Ascending aorta (tissue), 2 donors: ENCODE data around the gene WSCD2. TPM values are rescaled to one million over a fixed set of nuclear protein-coding genes. Genes with fewer than 3 reads are reported as not detected.

Experiments used
- DNase-seq, 2 donors: peaks; one replicate each; pipeline ENCODE4 v3.0.0-alpha.2; 2019; ENCODE audit warnings: low spot score in 2 of 2
- H3K27ac ChIP-seq, 2 donors: fragments of 200-600 bp; sonication (generic); one replicate each; pipeline ENCODE4 v1.5.1; 2016 to 2017; ENCODE audit warnings: mild to moderate bottlenecking in 1 of 2
- H3K27me3 ChIP-seq: fragments of 200-600 bp; sonication (generic); one replicate; pipeline ENCODE4 v1.5.1; 2017
- H3K36me3 ChIP-seq, 2 donors: fragments of 200-600 bp; sonication (generic); one replicate each; pipeline ENCODE4 v1.5.1; 2016
- H3K4me1 ChIP-seq, 2 donors: fragments of 200-600 bp; sonication (generic); one replicate each; pipeline ENCODE4 v1.5.1; 2016 to 2017; ENCODE audit warnings: mild to moderate bottlenecking in 1 of 2
- H3K4me3 ChIP-seq, 2 donors: fragments of 200-600 bp; sonication (generic); one replicate each; pipeline ENCODE4 v1.5.1; 2016 to 2017; ENCODE audit warnings: mild to moderate bottlenecking in 1 of 2
- H3K9me3 ChIP-seq, 2 donors: fragments of 200-600 bp; sonication (generic); one replicate each; pipeline ENCODE4 v1.5.1; 2016
- intact Hi-C: fragments of 100-400 bp; cut with DNase I; formaldehyde crosslinking; loops from one replicate; pipeline ENCODE4 v1.15.1; 2023
- total RNA-seq: library from RNA; depleted of rRNA; stranded (reverse); fragments of >200 nt; gene quantifications from one replicate; pipeline ENCODE4 v1.1.0, GENCODE V29; 2016
- TF ChIP-seq, protein P1 (sequence below), 3 experiments: fragments of 200-600 bp in 2 of 3; fragments of 450-650 bp in 1 of 3; sonication (generic) in 2 of 3; IDR thresholded peaks; one replicate each; pipeline ENCODE4 v1.5.1; 2016 to 2019; ENCODE audit warnings: antibody characterized with exemption in 3 of 3, mild to moderate bottlenecking in 1 of 3, moderate library complexity in 1 of 3

Gene WSCD2
- total RNA-seq, 1 donor from 2014 or later, result 3.5 TPM

DNA sequence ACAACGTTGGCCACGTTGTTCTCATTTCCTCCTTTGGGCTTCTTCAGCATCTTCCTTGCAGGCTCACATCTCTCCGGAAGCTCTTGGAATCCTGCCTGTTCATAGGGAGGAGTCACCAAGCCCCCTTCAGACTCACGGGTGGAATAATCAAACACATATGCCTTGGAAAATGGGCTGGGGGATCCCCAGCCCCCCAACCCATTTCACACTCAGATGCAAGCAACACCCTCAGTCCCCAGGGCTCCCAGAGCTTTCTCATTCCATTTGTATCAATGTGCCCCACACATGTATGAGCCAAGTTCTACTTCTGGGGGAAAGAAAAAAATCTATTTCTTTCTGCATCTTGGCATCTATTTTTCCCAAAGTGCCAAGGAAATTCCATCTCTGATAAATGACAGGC lies 33.1 kb downstream of the WSCD2 start:
- Histone ChIP-seq H3K4me1 (peaks cover 2 to 12% of the 10 kb centered on the region in 2 donors), H3K27me3 (no peaks in the 10 kb centered on the region), H3K36me3 (no peaks in the 10 kb centered on the region), H3K4me3 (no peak overlapping the region), H3K9me3 (no peaks in the 10 kb centered on the region), H3K27ac (peak overlapping the region; percentile 31 to 39)
- intact Hi-C loops, result no loop called here
- DNase-seq, result no peak
- TF ChIP-seq, protein P1, sequence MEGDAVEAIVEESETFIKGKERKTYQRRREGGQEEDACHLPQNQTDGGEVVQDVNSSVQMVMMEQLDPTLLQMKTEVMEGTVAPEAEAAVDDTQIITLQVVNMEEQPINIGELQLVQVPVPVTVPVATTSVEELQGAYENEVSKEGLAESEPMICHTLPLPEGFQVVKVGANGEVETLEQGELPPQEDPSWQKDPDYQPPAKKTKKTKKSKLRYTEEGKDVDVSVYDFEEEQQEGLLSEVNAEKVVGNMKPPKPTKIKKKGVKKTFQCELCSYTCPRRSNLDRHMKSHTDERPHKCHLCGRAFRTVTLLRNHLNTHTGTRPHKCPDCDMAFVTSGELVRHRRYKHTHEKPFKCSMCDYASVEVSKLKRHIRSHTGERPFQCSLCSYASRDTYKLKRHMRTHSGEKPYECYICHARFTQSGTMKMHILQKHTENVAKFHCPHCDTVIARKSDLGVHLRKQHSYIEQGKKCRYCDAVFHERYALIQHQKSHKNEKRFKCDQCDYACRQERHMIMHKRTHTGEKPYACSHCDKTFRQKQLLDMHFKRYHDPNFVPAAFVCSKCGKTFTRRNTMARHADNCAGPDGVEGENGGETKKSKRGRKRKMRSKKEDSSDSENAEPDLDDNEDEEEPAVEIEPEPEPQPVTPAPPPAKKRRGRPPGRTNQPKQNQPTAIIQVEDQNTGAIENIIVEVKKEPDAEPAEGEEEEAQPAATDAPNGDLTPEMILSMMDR (IDR thresholded peaks at IDR 0.05), result no peak

DNA sequence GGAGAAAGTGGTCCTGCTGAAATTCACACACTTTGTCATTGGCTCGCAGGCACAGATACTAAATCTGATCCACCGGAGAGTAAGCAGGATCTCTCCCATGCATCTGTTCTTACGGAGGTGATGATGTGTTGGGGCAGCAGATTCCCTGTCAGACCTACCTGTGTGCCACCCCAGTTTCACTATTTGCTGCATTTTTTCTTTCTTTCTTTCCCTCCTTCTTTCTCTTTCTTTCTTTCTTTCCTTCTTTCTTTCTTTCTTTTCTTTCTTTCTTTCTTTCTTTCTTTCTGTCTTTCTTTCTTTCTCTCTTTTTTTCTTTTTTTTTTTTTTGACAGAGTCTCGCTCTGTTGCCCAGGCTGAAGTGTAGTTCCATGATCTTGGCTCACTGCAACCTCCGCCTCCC lies 37.4 kb downstream of the WSCD2 start:
- TF ChIP-seq, protein P1 (IDR thresholded peaks at IDR 0.05), result no peak
- H3K27me3 ChIP-seq, result no peaks in the 10 kb centered on the region
- intact Hi-C loops, result no loop called here
- no peak overlapping the region for H3K4me3 ChIP-seq
- H3K9me3 ChIP-seq, result no peaks in the 10 kb centered on the region
- H3K4me1 ChIP-seq, result peaks cover 6 to 14% of the 10 kb centered on the region in 2 donors
- H3K27ac ChIP-seq, result no peak overlapping the region
- no peak for DNase-seq
- no peaks in the 10 kb centered on the region for H3K36me3 ChIP-seq

DNA sequence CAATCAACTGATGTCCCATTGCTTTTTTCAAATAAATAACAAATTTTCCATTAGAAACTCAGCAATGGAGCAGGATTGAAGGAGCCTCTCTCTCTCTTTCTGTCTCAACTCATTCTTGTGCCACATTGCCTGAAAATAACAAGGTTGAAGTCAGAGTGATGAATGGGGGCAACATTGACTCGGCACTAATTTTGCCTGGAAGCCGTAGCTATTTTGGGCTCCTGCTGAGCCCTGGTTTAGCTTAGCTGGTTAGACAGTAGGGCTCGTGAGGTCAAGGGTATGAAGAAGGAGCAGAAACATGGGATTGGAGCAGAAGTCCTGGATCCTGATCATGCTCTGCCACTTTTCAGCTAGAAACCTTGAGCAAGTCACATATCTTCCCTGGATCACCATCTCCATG lies 38.9 kb downstream of the WSCD2 start:
- DNase-seq, result no peak
- intact Hi-C loops, result no loop called here
- Histone ChIP-seq H3K27me3 (no peaks in the 10 kb centered on the region), H3K4me1 (peaks cover 4 to 10% of the 10 kb centered on the region in 2 donors), H3K4me3 (no peak overlapping the region), H3K27ac (peak overlapping the region in 1 of 2 donors; percentile 10), H3K36me3 (no peaks in the 10 kb centered on the region), H3K9me3 (no peaks in the 10 kb centered on the region)
- TF ChIP-seq, protein P1 (IDR thresholded peaks at IDR 0.05), result no peak

DNA sequence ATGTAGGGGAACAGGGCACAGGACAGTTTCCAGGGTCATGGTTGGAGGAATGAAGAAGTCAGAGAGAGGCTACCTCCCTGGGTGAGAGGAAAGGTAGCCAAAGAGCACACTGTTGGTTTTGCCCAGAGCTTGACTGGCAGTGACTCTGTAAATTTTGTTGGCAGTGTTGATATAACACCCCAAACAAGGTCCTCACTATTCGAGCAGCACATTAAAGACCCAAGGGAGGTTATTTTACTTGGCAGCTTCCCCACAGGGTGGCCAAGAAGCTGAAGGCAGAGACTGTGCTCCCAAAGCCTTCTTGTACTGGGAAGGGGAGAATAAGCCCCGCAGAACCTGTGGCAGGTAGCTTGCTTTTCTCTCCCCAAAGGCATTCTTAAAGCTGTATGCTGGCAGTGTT lies 40.6 kb downstream of the WSCD2 start:
- intact Hi-C loops, result no loop called here
- H3K36me3 ChIP-seq, result no peaks in the 10 kb centered on the region
- TF ChIP-seq, protein P1 (IDR thresholded peaks at IDR 0.05), result no peak
- peaks cover 4 to 10% of the 10 kb centered on the region in 2 donors for H3K4me1 ChIP-seq
- H3K27ac ChIP-seq, result no peak overlapping the region
- H3K4me3 ChIP-seq, result no peak overlapping the region
- no peaks in the 10 kb centered on the region for H3K9me3 ChIP-seq
- H3K27me3 ChIP-seq, result no peaks in the 10 kb centered on the region
- no peak for DNase-seq

DNA sequence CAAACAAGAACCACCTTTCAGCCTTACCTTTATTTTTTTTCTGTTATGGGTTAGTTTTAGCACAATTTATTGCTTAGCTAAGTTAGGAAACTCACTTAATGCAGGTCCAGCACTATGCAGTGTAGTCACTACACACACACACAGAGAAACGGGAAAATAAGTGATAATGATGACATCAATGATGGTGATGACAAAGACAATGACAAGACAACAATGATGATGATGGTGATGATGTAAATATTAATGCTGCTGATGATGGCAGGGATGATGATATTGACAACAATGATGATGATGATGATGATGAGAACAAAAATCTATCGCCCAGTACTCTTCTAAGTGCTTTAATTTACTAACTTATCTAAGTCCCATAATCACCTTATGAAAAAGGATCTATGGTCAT lies 41.1 kb downstream of the WSCD2 start:
- Histone ChIP-seq H3K36me3 (no peaks in the 10 kb centered on the region), H3K27me3 (no peaks in the 10 kb centered on the region), H3K27ac (no peak overlapping the region), H3K9me3 (no peaks in the 10 kb centered on the region), H3K4me3 (no peak overlapping the region), H3K4me1 (peaks cover 4 to 10% of the 10 kb centered on the region in 2 donors)
- DNase-seq, result no peak
- intact Hi-C loops, result no loop called here
- TF ChIP-seq, protein P1 (IDR thresholded peaks at IDR 0.05), result no peak

DNA sequence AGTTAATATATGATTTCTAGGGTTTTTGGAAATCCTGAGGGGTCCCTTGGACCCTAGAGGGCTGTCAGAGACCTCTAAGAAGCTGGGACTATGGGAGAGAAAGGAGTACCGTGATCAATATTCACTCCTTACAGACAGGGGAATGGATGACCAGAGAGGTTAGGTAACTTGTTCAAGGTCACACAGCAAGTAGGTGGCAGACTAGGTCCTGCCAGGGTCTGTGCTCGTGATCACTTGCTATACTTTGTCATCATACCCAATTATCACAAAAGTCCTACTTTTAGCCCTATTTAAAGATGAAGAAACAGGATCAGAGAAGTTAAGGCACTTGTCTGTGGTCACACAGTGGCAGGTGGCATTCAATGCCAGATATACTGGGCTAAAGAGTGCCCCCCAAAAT lies 42.9 kb downstream of the WSCD2 start:
- intact Hi-C loops, result no loop called here
- Histone ChIP-seq H3K27me3 (no peaks in the 10 kb centered on the region), H3K36me3 (no peaks in the 10 kb centered on the region), H3K9me3 (no peaks in the 10 kb centered on the region), H3K27ac (no peak overlapping the region), H3K4me3 (no peak overlapping the region), H3K4me1 (peaks cover 4 to 6% of the 10 kb centered on the region in 2 donors)
- DNase-seq, result no peak
- TF ChIP-seq, protein P1 (IDR thresholded peaks at IDR 0.05), result no peak
